ENCODE data around the gene KLHL42. TPM values are rescaled to one million over a fixed set of nuclear protein-coding genes. Genes with fewer than 3 reads are reported as not detected.

The KLHL42 gene
- total and polyA plus RNA-seq, 2 of the 8 experiments (the other 6 are each of a cell fraction or from before 2014, with no cell fraction given) = 13.6 to 21.6 TPM

DNA sequence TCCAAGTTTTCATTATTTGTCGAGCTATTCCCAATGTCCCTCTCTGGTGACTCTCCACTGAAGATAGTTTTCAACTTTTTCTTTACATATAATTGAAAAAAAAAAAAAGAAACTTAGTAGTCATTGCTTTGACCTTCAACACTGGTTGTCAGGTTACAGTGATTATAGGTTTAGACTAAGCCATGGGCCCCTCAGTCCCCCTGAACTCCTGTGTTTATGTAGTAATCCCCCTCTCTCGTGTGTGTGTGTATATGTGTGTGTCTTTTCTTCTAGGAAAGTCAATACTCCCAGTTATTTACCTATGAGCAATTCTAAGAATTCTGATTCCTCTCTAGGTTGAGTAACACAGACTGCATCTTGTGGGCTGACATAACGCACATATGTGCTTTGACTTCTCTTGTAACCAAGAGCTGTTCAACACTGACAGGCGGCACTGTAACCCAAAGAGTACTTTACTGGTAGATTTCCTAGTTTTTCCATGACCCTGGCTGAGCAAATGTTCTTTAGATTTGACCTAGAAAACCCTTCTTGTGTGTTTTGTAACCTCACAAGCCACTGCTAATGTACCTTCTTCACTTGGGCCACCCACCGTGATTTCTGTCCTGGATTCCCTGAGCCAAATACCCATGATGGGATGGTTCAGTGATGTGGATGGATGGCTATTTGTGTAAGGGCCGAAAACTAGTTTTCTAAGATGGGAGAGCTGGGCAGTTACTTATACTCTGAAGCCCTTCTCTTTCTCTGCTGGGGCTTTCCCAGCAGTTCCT is 15.0 kb downstream of the KLHL42 start:
- Histone ChIP-seq H3K79me1 (ENCODE audit: low read depth, low read length) (no peaks in the 10 kb centered on the region; the same call in 1 of the 2 replicates), H3K79me2 (ENCODE audit: control insufficient read depth in 1 of 2, insufficient read depth in 2 of 2, low read length in 2 of 2) (peaks cover 0 to 5% of the 10 kb centered on the region in 2 experiments; a peak in 1 of 4 replicates), H3K9me3 (ENCODE audit: insufficient read depth in 2 of 2, low read depth in 1 of 2, low read length in 1 of 2) (no peaks in the 10 kb centered on the region), H3K4me1 (replicated peaks in 1 of 4; ENCODE audit: control insufficient read depth in 3 of 4, insufficient read depth in 4 of 4, low read length in 3 of 4) (no peaks in the 10 kb centered on the region), H3K27ac (ENCODE audit: low read depth, low read length) (no peak overlapping the region), H4K8ac (ENCODE audit: extremely low read depth, insufficient read depth, low read length) (no peak overlapping the region), H2BK15ac (ENCODE audit: low read length) (no peak overlapping the region), H3K56ac (replicated peaks; ENCODE audit: insufficient read length, low read depth, low read length) (no peak overlapping the region), H3K23ac (ENCODE audit: insufficient read length) (no peak overlapping the region), H3K14ac (ENCODE audit: insufficient read length) (no peak overlapping the region), H2BK12ac (ENCODE audit: low read depth, low read length) (no peak overlapping the region), H3K23me2 (ENCODE audit: low read depth, low read length) (no peaks in the 10 kb centered on the region), H3K18ac (ENCODE audit: extremely low read depth, low read length) (no peak overlapping the region), H2AK5ac (ENCODE audit: low read depth, low read length) (no peak overlapping the region), H2BK120ac (replicated peaks; ENCODE audit: low read depth, low read length) (no peak overlapping the region), H2BK20ac (ENCODE audit: low read length) (no peak overlapping the region), H4K91ac (replicated peaks; ENCODE audit: insufficient read length, low read length) (no peak overlapping the region), H4K5ac (ENCODE audit: insufficient read length, low read depth, low read length) (no peak overlapping the region), H3K9ac (replicated peaks in 1 of 4; ENCODE audit: extremely low read depth in 1 of 4, low read depth in 3 of 4, low read length in 3 of 4) (no peak overlapping the region), H3K4me2 (ENCODE audit: insufficient read depth in 1 of 2, low read depth in 2 of 2, low read length in 2 of 2) (no peak overlapping the region), H3K4ac (replicated peaks; ENCODE audit: insufficient read length, low read depth, low read length) (no peak overlapping the region), H3K27me3 (replicated peaks in 1 of 4; ENCODE audit: control insufficient read depth in 3 of 4, extremely low read depth in 1 of 4, insufficient read depth in 3 of 4, low read length in 3 of 4) (no peaks in the 10 kb centered on the region), H3K36me3 (ENCODE audit: control insufficient read depth in 2 of 4, insufficient read depth in 4 of 4, low read length in 3 of 4) (peaks cover 8 to 53% (median 24%) of the 10 kb centered on the region in 4 experiments; a peak in 7 of 8 replicates), H2AFZ (ENCODE audit: low read length) (no peak overlapping the region), H2BK5ac (ENCODE audit: low read depth, low read length) (no peak overlapping the region), H4K20me1 (replicated peaks in 1 of 2; ENCODE audit: control insufficient read depth in 1 of 2, insufficient read depth in 2 of 2, low read length in 2 of 2) (peaks cover 0 to 1% of the 10 kb centered on the region in 2 experiments), H3K4me3 (ENCODE audit: extremely low read depth in 1 of 4, insufficient read depth in 2 of 4, low read depth in 3 of 4, low read length in 4 of 4) (no peak overlapping the region)
- WGBS, 2 experiments (ENCODE audit: extremely low coverage in 1 of 2, insufficient coverage in 1 of 2, insufficient read length in 1 of 2, insufficient replicate concordance in 2 of 2, low coverage in 1 of 2, low lambda C conversion rate in 2 of 2, missing lambda C conversion rate in 1 of 2) = 87% methylated on average over 6 of the region's 6 CpGs; no CpG with 5 or more reads in 1 of the 2 experiments
- POLR2A ChIA-PET (ENCODE audit: partially characterized antibody) = interaction anchor here (0.9 to 2.5 kb wide), 3 partner anchors 9 to 15 kb away, joined by 3 to 9 read pairs (median 5); partner anchors contain the start of genes KLHL42 and MANSC4
- FAIRE-seq (no peak), DNase-seq (ENCODE audit: low read depth in 1 of 2, low spot score in 2 of 2) (no peak)
- CTCF ChIA-PET (ENCODE audit: partially characterized antibody) = interaction anchor here (0.8 to 1.5 kb wide), 6 partner anchors 10 to 63 kb away, joined by 3 to 4 read pairs (median 3); no protein-coding TSS in a partner anchor
- TF ChIP-seq SRF (IDR thresholded peaks at IDR 0.05; ENCODE audit: low read depth, low read length) (no peak), RXRA (IDR thresholded peaks at IDR 0.05; ENCODE audit: insufficient read depth, low read depth, low read length) (no peak), NANOG (IDR thresholded peaks at IDR 0.05; ENCODE audit: insufficient read depth, low read depth, low read length, poor library complexity, severe bottlenecking) (no peak), BACH1 (IDR thresholded peaks at IDR 0.05; ENCODE audit: low read length) (no peak), CHD2 (IDR thresholded peaks at IDR 0.05; ENCODE audit: low read length) (no peak), TAF1 (IDR thresholded peaks at IDR 0.05; ENCODE audit: low read depth, low read length) (no peak), HDAC2 (IDR thresholded peaks at IDR 0.05; ENCODE audit: borderline replicate concordance in 1 of 2, low read depth in 2 of 2, low read length in 2 of 2) (no peak), RAD21 (IDR thresholded peaks at IDR 0.05 in 1 of 2, conservative IDR thresholded peaks at IDR 0.05 in 1 of 2; ENCODE audit: low read depth in 2 of 2, low read length in 2 of 2) (no peak)
- TF ChIP-seq, protein P1, sequence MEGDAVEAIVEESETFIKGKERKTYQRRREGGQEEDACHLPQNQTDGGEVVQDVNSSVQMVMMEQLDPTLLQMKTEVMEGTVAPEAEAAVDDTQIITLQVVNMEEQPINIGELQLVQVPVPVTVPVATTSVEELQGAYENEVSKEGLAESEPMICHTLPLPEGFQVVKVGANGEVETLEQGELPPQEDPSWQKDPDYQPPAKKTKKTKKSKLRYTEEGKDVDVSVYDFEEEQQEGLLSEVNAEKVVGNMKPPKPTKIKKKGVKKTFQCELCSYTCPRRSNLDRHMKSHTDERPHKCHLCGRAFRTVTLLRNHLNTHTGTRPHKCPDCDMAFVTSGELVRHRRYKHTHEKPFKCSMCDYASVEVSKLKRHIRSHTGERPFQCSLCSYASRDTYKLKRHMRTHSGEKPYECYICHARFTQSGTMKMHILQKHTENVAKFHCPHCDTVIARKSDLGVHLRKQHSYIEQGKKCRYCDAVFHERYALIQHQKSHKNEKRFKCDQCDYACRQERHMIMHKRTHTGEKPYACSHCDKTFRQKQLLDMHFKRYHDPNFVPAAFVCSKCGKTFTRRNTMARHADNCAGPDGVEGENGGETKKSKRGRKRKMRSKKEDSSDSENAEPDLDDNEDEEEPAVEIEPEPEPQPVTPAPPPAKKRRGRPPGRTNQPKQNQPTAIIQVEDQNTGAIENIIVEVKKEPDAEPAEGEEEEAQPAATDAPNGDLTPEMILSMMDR (IDR thresholded peaks at IDR 0.05; ENCODE audit: control extremely low read depth in 1 of 3, insufficient read depth in 1 of 3, low read depth in 1 of 3, low read length in 3 of 3) = no peak

Measured in H1 (cell line).